CD14-positive monocyte (primary cell): Measurements from ENCODE around the gene MS4A5. TPM values are rescaled to one million over a fixed set of nuclear protein-coding genes. Genes with fewer than 3 reads are reported as not detected.

Experiments used
- DNase-seq, 3 donors: peaks; one replicate each; pipeline ENCODE4 v3.0.0-alpha.2; 2011 to 2022
- H2AFZ ChIP-seq: 2 replicates; pipeline ENCODE4 v1.6.0; 2012; ENCODE audit warnings: mild to moderate bottlenecking, low read depth, low read length, inconsistent platforms; ENCODE audit not compliant: insufficient read depth, poor library complexity, severe bottlenecking
- H3K27ac ChIP-seq, 2 donors: 1 replicate in 1 of 2; 2 replicates in 1 of 2; pipeline ENCODE4 v1.5.1; 2012 to 2013; ENCODE audit warnings: low read length in 2 of 2, control low read depth in 1 of 2, inconsistent platforms in 1 of 2, low read depth in 1 of 2, mild to moderate bottlenecking in 1 of 2
- H3K27me3 ChIP-seq, 2 donors: one replicate each; pipeline versions ENCODE4 v1.6.0 to v1.6.1; 2011 to 2013; ENCODE audit warnings: low read length in 2 of 2; ENCODE audit not compliant: control insufficient read depth in 2 of 2, insufficient read depth in 2 of 2
- H3K36me3 ChIP-seq, 2 donors: replicated peaks in 1 of 2; 1 replicate in 1 of 2; 2 replicates in 1 of 2; pipeline versions ENCODE4 v1.5.1 to v1.6.1; 2012 to 2013; ENCODE audit warnings: low read length in 2 of 2, control low read depth in 1 of 2, inconsistent platforms in 1 of 2, mild to moderate bottlenecking in 1 of 2; ENCODE audit not compliant: insufficient read depth in 2 of 2, control insufficient read depth in 1 of 2
- H3K4me1 ChIP-seq, 2 donors: 1 replicate in 1 of 2; 2 replicates in 1 of 2; pipeline versions ENCODE4 v1.5.1 to v1.6.1; 2012 to 2013; ENCODE audit warnings: low read length in 2 of 2, control low read depth in 1 of 2, inconsistent platforms in 1 of 2, mild to moderate bottlenecking in 1 of 2, moderate library complexity in 1 of 2; ENCODE audit not compliant: insufficient read depth in 2 of 2, control insufficient read depth in 1 of 2
- H3K4me2 ChIP-seq: replicated peaks from 2 replicates; pipeline ENCODE3; 2012; ENCODE audit warnings: low read length, moderate library complexity, mild to moderate bottlenecking; ENCODE audit not compliant: poor library complexity, severe bottlenecking; ENCODE audit errors: extremely low read depth
- H3K4me3 ChIP-seq, 3 experiments: fragments of 200-600 bp in 1 of 3; sonication (generic) in 1 of 3; replicated peaks in 1 of 3; 1 replicate in 2 of 3; 2 replicates in 1 of 3; pipeline ENCODE4 v1.5.1; 2011 to 2013; ENCODE audit warnings: low read length in 3 of 3, mild to moderate bottlenecking in 3 of 3, control low read depth in 2 of 3, low read depth in 2 of 3, inconsistent platforms in 1 of 3, moderate library complexity in 1 of 3
- H3K79me2 ChIP-seq: 2 replicates; pipeline ENCODE4 v1.6.0; 2012; ENCODE audit warnings: mild to moderate bottlenecking, control low read depth, inconsistent platforms, low read length, moderate library complexity; ENCODE audit not compliant: insufficient read depth
- H3K9ac ChIP-seq: 2 replicates; pipeline ENCODE4 v1.6.0; 2017; ENCODE audit warnings: low read length, mild to moderate bottlenecking; ENCODE audit not compliant: insufficient read depth, poor library complexity, severe bottlenecking
- H3K9me3 ChIP-seq, 2 donors: replicated peaks in 1 of 2; 1 replicate in 1 of 2; 2 replicates in 1 of 2; pipeline versions ENCODE4 v1.5.1 to v1.6.1; 2012 to 2013; ENCODE audit warnings: low read length in 2 of 2, control low read depth in 1 of 2; ENCODE audit not compliant: control insufficient read depth in 1 of 2, insufficient read depth in 1 of 2
- H4K20me1 ChIP-seq: 2 replicates; pipeline ENCODE4 v1.6.0; 2012; ENCODE audit warnings: mild to moderate bottlenecking, low read length, control low read depth, moderate library complexity; ENCODE audit not compliant: insufficient read depth
- H3K27ac Mint-ChIP-seq, 7 donors: one replicate each; pipeline ENCODE4 v1.8.0; 2020; ENCODE audit warnings: mild to moderate bottlenecking in 7 of 7, mixed read lengths in 7 of 7, moderate library complexity in 6 of 7, inconsistent platforms in 2 of 7
- H3K27me3 Mint-ChIP-seq, 3 donors: one replicate each; pipeline ENCODE4 v1.8.0; 2021 to 2022; ENCODE audit warnings: low read depth in 3 of 3, mild to moderate bottlenecking in 3 of 3, mixed read lengths in 3 of 3, moderate library complexity in 3 of 3, inconsistent platforms in 1 of 3
- H3K36me3 Mint-ChIP-seq, 2 donors: one replicate each; pipeline ENCODE4 v1.8.0; 2020; ENCODE audit warnings: mixed read lengths in 2 of 2, inconsistent platforms in 1 of 2, mild to moderate bottlenecking in 1 of 2
- H3K4me1 Mint-ChIP-seq: one replicate; pipeline ENCODE4 v1.8.0; 2020; ENCODE audit warnings: mild to moderate bottlenecking, mixed read lengths
- H3K4me3 Mint-ChIP-seq, 2 donors: one replicate each; pipeline ENCODE4 v1.8.0; 2020; ENCODE audit warnings: mild to moderate bottlenecking in 2 of 2, mixed read lengths in 2 of 2, moderate library complexity in 1 of 2
- H3K9me3 Mint-ChIP-seq, 7 donors: one replicate each; pipeline ENCODE4 v1.8.0; 2020 to 2022; ENCODE audit warnings: mixed read lengths in 7 of 7, mild to moderate bottlenecking in 6 of 7, moderate library complexity in 6 of 7, inconsistent platforms in 2 of 7
- WGBS: methylation state at CpG from one replicate; pipeline ENCODE4 v1.1.5; 2013; ENCODE audit warnings: missing lambda C conversion rate; ENCODE audit not compliant: insufficient coverage; 5-methylcytosine and 5-hydroxymethylcytosine counted together
- intact Hi-C, 2 donors: fragments of 100-400 bp; cut with micrococcal nuclease; formaldehyde crosslinking; loops; one replicate each; pipeline versions ENCODE4 v1.15.0 to v1.15.1; 2023
- polyA plus RNA-seq, 3 donors: library from polyadenylated mRNA; depleted of rRNA in 1 of 3; unstranded in 2 of 3; stranded (reverse) in 1 of 3; fragments of 300-500 nt in 2 of 3; fragments of >200 nt in 1 of 3; fragmentation: Illumina TruSeq in 2 of 3; gene quantifications; 1 replicate in 2 of 3; 2 replicates in 1 of 3; pipeline ENCODE4 v1.2.3, GENCODE V29; 2012 to 2021
- TF ChIP-seq, protein P1 (sequence below): fragments of 200-600 bp; IDR thresholded peaks from one replicate; pipeline ENCODE4 v1.8.0; 2022; ENCODE audit warnings: antibody characterized with exemption, mild to moderate bottlenecking

Gene MS4A5
- polyA plus RNA-seq, 3 donors = not detected

DNA sequence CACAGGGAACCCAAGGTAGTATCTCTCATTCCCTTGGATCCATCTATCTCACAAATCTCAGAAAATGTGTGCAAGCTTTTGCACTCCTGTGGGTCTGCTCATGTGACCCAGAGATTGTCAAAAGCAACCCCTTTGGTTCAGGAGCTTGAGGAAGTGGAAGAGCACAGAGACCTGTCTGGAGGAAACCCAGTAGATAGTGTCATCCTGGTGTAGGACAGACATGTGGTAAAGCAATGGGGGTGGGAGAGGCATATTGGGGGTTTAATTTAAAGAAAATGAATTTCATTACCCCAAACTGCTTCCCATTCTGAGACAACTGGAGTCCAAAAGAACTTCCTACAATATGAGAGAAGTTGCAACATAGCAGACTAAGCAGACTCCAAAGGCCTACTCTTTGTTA lies 39.0 kb upstream of the MS4A5 start:
- H3K4me3 Mint-ChIP-seq = peak overlapping the region in 1 of 2 donors; percentile 35
- TF ChIP-seq, protein P1, sequence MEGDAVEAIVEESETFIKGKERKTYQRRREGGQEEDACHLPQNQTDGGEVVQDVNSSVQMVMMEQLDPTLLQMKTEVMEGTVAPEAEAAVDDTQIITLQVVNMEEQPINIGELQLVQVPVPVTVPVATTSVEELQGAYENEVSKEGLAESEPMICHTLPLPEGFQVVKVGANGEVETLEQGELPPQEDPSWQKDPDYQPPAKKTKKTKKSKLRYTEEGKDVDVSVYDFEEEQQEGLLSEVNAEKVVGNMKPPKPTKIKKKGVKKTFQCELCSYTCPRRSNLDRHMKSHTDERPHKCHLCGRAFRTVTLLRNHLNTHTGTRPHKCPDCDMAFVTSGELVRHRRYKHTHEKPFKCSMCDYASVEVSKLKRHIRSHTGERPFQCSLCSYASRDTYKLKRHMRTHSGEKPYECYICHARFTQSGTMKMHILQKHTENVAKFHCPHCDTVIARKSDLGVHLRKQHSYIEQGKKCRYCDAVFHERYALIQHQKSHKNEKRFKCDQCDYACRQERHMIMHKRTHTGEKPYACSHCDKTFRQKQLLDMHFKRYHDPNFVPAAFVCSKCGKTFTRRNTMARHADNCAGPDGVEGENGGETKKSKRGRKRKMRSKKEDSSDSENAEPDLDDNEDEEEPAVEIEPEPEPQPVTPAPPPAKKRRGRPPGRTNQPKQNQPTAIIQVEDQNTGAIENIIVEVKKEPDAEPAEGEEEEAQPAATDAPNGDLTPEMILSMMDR = no peak
- Histone ChIP-seq H2AFZ (no peak overlapping the region), H3K36me3 (peaks cover 30 to 55% of the 10 kb centered on the region in 2 donors), H3K4me2 (peak overlapping the region; percentile 33), H3K9me3 (no peaks in the 10 kb centered on the region), H3K79me2 (peaks cover 7% of the 10 kb centered on the region), H3K4me3 (peak overlapping the region in 1 of 3 experiments; percentile 22), H3K27me3 (no peaks in the 10 kb centered on the region), H3K9ac (no peak overlapping the region), H3K4me1 (peaks cover 75 to 83% of the 10 kb centered on the region in 2 donors), H4K20me1 (no peaks in the 10 kb centered on the region), H3K27ac (peak overlapping the region; percentile 7 to 96)
- H3K27ac Mint-ChIP-seq = peak overlapping the region; percentile 96 to 98 (median 97)
- intact Hi-C loops = no loop called here
- H3K4me1 Mint-ChIP-seq = peaks cover 75% of the 10 kb centered on the region
- peak in 2 of 3 donors; percentile 38 to 55 for DNase-seq
- H3K27me3 Mint-ChIP-seq = no peaks in the 10 kb centered on the region
- H3K36me3 Mint-ChIP-seq = peaks cover 74 to 90% of the 10 kb centered on the region in 2 donors
- peaks cover 2 to 16% (median 5%) of the 10 kb centered on the region in 7 donors for H3K9me3 Mint-ChIP-seq

DNA sequence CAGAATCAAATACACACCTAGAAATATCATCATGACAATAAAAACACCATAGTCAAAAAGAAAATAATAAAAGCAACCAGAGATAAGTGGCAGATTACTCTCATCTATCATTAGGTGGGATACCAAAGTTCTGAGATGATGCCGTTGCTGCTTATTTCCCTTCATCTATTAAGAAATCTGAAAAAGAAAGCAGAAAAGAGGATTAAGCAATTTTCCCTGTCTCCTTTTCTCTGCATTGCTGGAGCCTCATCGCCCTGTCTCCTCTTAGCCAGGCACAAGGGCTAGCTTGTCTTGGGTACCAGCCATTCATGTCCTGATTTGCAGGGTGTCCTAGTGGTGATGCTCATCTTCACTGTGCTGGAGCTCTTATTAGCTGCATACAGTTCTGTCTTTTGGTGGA lies 37.0 kb upstream of the MS4A5 start:
- Histone ChIP-seq H3K4me2 (peak overlapping the region; percentile 41), H3K4me3 (peak overlapping the region in 1 of 3 experiments; percentile 7), H4K20me1 (no peaks in the 10 kb centered on the region), H3K79me2 (peaks cover 3% of the 10 kb centered on the region), H3K36me3 (peaks cover 11 to 35% of the 10 kb centered on the region in 2 donors), H3K9me3 (no peaks in the 10 kb centered on the region), H3K27ac (peak overlapping the region in 1 of 2 donors; percentile 80), H3K9ac (no peak overlapping the region), H3K4me1 (peaks cover 91 to 97% of the 10 kb centered on the region in 2 donors), H2AFZ (peak overlapping the region; percentile 1), H3K27me3 (no peaks in the 10 kb centered on the region)
- H3K4me3 Mint-ChIP-seq = peak overlapping the region in 1 of 2 donors; percentile 30
- intact Hi-C loops = no loop called here
- H3K9me3 Mint-ChIP-seq = peaks cover 2 to 14% (median 3%) of the 10 kb centered on the region in 7 donors
- WGBS = 0% methylated on average over 1 of the region's 2 CpGs
- H3K4me1 Mint-ChIP-seq = peaks cover 83% of the 10 kb centered on the region
- no peaks in the 10 kb centered on the region for H3K27me3 Mint-ChIP-seq
- peak in 2 of 3 donors; percentile 20 to 61 for DNase-seq
- peaks cover 60 to 76% of the 10 kb centered on the region in 2 donors for H3K36me3 Mint-ChIP-seq
- H3K27ac Mint-ChIP-seq = peak overlapping the region; percentile 76 to 96 (median 89)
- TF ChIP-seq, protein P1 = no peak
